SK-N-SH (cell line): ENCODE results near the gene ADAM11.

Source experiments
- EP300 ChIP-seq, 2 experiments: IDR thresholded peaks; 2 replicates each; pipeline versions ENCODE4 v1.4.0 to v1.6.1; 2012; ENCODE audit warnings: borderline replicate concordance in 1 of 2, low read depth in 1 of 2, low read length in 1 of 2
- POLR2AphosphoS5 ChIP-seq: IDR thresholded peaks from 2 replicates; pipeline ENCODE4 v1.6.1; 2012; ENCODE audit warnings: low read depth, low read length
- RAD21 ChIP-seq: IDR thresholded peaks from 2 replicates; pipeline ENCODE4 v1.6.1; 2012; ENCODE audit warnings: mild to moderate bottlenecking, low read length
- RFX5 ChIP-seq: IDR thresholded peaks from 2 replicates; pipeline ENCODE4 v1.6.1; 2012; ENCODE audit warnings: mild to moderate bottlenecking, improper control_type of control experiment, low read length
- SMC3 ChIP-seq: IDR thresholded peaks from 2 replicates; pipeline ENCODE4 v1.6.1; 2012; ENCODE audit warnings: low read depth, low read length, improper control_type of control experiment
- TAF1 ChIP-seq: IDR thresholded peaks from 2 replicates; pipeline ENCODE4 v1.6.1; 2012; ENCODE audit warnings: low read depth, mild to moderate bottlenecking, low read length, moderate library complexity, borderline replicate concordance
- TF ChIP-seq, protein P1 (sequence below): fragments of 200-600 bp; sonication (generic); IDR thresholded peaks from 2 replicates; pipeline ENCODE4 v1.6.1; 2017; ENCODE audit warnings: antibody characterized with exemption, mild to moderate bottlenecking, moderate library complexity

DNA sequence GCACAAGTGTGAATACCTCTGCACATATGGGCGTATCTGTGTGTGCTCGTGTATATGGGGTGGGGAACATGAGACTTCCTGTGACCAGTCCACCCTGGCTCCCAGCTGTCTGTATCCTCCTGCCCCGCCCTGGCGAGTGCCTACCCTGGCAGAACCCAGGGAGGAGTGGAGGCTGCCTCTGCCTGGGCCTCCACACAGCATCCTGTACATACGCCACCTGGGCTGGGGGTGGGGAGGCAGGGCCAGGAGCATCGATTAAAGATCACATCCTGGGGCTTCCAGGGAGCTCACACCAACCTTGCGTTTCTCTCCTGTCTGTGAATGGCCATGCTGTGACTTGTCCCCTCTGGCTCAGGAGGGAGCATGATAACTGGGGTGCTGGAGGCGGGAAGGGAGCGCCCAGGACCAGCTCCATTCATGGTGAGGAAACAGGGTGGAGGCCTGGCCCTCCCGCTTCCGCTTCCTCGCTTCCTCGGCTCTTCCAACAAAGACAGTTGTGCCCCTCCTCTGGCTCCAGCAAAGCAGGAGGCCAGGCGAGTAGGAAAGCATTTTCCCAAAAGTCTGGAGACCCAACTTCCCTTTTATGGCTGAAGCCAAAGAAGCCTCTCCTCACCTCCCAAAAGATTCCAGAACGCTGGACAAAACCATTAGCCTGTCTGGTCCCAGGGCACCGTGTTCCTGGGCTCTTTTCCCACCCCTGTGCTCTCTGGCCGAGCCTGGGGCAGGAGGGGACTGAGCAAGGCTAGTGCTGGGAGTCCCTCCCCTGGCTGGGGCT lies 22.9 kb downstream of the ADAM11 start:
- TF ChIP-seq, protein P1, sequence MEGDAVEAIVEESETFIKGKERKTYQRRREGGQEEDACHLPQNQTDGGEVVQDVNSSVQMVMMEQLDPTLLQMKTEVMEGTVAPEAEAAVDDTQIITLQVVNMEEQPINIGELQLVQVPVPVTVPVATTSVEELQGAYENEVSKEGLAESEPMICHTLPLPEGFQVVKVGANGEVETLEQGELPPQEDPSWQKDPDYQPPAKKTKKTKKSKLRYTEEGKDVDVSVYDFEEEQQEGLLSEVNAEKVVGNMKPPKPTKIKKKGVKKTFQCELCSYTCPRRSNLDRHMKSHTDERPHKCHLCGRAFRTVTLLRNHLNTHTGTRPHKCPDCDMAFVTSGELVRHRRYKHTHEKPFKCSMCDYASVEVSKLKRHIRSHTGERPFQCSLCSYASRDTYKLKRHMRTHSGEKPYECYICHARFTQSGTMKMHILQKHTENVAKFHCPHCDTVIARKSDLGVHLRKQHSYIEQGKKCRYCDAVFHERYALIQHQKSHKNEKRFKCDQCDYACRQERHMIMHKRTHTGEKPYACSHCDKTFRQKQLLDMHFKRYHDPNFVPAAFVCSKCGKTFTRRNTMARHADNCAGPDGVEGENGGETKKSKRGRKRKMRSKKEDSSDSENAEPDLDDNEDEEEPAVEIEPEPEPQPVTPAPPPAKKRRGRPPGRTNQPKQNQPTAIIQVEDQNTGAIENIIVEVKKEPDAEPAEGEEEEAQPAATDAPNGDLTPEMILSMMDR = no peak
- no peak for TF ChIP-seq SMC3
- TF ChIP-seq RFX5 = no peak
- TF ChIP-seq POLR2AphosphoS5 = no peak
- no peak for TF ChIP-seq EP300 (IDR thresholded peaks at IDR 0.05; ENCODE audit: borderline replicate concordance in 1 of 2, low read depth in 1 of 2, low read length in 1 of 2)
- no peak for TF ChIP-seq TAF1
- no peak for TF ChIP-seq RAD21
